ENCODE results near the gene PRSS23. TPM values are rescaled to one million over a fixed set of nuclear protein-coding genes. Genes with fewer than 3 reads are reported as not detected.
A peak's percentile ranks its signal among the peaks of the same experiment; 100 is the strongest.

PRSS23 gene
- total RNA-seq, 2 donors from 2014 or later = 0.95 to 3.4 TPM

DNA sequence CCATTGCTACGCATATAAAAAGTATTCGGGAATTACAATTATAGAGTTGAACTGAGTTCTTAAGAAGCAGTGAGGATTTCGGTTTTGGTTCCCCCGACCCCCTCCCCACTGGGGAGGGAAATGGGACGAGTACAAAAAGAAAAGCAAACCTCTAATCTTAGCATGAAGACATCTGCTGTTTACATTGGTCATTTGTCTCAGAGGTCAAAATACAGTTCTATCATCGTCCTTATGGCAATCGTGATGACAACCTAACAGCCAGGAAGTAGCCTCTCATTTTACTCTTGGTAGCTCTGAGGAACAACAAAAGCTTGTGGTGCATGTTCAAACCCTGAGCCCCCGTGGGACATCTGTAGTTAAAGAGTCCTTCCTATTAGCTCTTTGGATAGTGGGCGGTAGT is 3.2 kb upstream of the PRSS23 start:
- Mint-ChIP-seq H3K4me1 (ENCODE audit: low read depth in 2 of 2) (peaks cover 15 to 17% of the 10 kb centered on the region in 2 donors), H3K9me3 (no peaks in the 10 kb centered on the region), H3K4me3 (no peak overlapping the region), H3K27ac (no peak overlapping the region), H3K36me3 (no peaks in the 10 kb centered on the region), H3K27me3 (peaks cover 0 to 6% of the 10 kb centered on the region in 2 donors)
- ATAC-seq (no peak), DNase-seq (ENCODE audit: low spot score) (no peak)

DNA sequence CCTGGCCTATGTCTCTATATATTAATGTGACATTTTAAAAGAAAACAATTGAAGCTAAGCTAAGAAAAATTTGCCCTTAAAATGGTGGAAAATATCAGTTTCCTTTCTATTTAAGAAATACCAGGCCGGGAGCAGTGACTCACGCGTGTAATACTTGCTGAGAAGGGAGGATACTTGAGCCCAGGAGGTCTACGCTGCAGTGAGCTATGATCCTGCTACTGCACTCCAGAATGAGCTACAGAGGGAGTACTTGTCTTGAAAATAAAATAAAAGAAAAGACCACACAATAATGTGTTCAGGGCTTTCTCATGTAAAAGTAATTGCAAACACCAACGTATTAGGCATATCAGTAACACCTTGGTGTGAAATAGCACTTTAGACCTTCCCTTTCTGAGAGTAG is 1.4 kb upstream of the PRSS23 start:
- Mint-ChIP-seq H3K27ac (no peak overlapping the region), H3K9me3 (no peaks in the 10 kb centered on the region), H3K4me3 (peak overlapping the region; percentile 79), H3K4me1 (ENCODE audit: low read depth in 2 of 2) (peaks cover 32 to 33% of the 10 kb centered on the region in 2 donors), H3K36me3 (no peaks in the 10 kb centered on the region), H3K27me3 (peaks cover 0 to 2% of the 10 kb centered on the region in 2 donors)
- DNase-seq (ENCODE audit: low spot score) (no peak), ATAC-seq (no peak)

DNA sequence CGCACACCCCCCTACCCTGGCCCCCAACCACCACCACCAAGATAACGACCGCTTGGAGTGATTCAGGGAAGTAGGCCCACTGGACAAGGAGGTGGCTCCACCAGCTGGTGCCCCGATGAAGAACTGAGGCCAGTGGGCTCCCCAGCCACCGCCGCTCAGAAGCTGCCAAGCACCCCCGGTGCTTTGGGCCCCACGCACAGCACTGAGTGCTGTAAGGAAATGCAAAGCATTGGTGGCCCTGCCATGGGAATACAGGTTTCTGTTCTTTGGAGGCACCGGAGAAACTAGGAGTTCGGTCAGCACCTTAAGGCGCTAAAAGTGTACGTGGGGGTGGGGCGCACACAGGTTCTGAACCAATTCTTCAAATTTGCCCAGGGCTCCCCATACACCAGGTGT is 664 bp upstream of the PRSS23 start:
- H3K36me3 Mint-ChIP-seq = no peaks in the 10 kb centered on the region
- ATAC-seq (no peak), DNase-seq (ENCODE audit: low spot score) (no peak)
- H3K4me1 Mint-ChIP-seq (ENCODE audit: low read depth in 2 of 2) = peaks cover 35 to 37% of the 10 kb centered on the region in 2 donors
- H3K27ac Mint-ChIP-seq = no peak overlapping the region
- peaks cover 0 to 2% of the 10 kb centered on the region in 2 donors for H3K27me3 Mint-ChIP-seq
- H3K4me3 Mint-ChIP-seq = peak overlapping the region; percentile 79
- no peaks in the 10 kb centered on the region for H3K9me3 Mint-ChIP-seq

DNA sequence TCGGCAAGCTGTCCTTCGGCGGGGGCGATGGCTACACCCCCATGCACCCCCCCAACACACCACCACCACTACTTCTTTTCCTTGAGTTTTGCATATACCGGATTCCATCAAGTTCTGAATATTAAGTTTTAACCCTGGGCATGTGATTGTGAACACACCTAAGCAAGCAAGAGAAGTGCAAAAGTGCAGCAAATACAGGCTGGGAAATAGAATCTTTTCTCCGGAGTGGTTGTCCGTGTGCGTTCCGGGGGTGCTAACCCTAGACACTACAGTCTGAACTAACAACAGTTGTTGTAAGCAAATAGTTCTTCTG is 574 bp downstream of the PRSS23 start:
- H3K4me3 Mint-ChIP-seq = peak overlapping the region; percentile 89
- peak in 1 of 2 donors; percentile 2 for ATAC-seq
- H3K27ac Mint-ChIP-seq = peak overlapping the region; percentile 53 to 82
- H3K4me1 Mint-ChIP-seq (ENCODE audit: low read depth in 2 of 2) = peaks cover 46 to 47% of the 10 kb centered on the region in 2 donors
- no peak for DNase-seq (ENCODE audit: low spot score)
- no peaks in the 10 kb centered on the region for H3K9me3 Mint-ChIP-seq
- H3K27me3 Mint-ChIP-seq = peaks cover 0 to 2% of the 10 kb centered on the region in 2 donors
- no peaks in the 10 kb centered on the region for H3K36me3 Mint-ChIP-seq

DNA sequence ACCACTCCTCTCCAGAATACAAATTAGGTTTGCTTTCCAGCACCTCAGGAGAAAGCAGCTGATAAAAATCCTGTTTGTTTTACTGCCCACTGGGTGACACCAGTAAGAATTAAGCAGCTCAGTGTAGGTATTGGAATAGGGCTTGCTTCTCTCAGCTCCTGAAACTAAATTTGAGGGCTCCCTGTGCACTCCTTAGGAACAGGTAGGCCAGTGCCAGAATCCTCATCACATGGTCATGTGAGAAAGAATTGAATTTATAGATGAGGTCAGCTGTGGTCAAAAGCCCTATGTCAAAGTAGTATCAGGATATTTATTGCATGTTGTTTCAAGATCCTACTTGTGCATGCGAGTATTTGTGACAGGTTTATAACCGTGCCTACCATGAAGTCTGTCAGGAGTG is 1.0 kb downstream of the PRSS23 start:
- DNase-seq (ENCODE audit: low spot score) (no peak), ATAC-seq (no peak)
- Mint-ChIP-seq H3K4me1 (ENCODE audit: low read depth in 2 of 2) (peaks cover 50 to 51% of the 10 kb centered on the region in 2 donors), H3K27me3 (peaks cover 0 to 2% of the 10 kb centered on the region in 2 donors), H3K4me3 (peak overlapping the region; percentile 89), H3K27ac (peak overlapping the region; percentile 53 to 82), H3K9me3 (no peaks in the 10 kb centered on the region), H3K36me3 (no peaks in the 10 kb centered on the region)

DNA sequence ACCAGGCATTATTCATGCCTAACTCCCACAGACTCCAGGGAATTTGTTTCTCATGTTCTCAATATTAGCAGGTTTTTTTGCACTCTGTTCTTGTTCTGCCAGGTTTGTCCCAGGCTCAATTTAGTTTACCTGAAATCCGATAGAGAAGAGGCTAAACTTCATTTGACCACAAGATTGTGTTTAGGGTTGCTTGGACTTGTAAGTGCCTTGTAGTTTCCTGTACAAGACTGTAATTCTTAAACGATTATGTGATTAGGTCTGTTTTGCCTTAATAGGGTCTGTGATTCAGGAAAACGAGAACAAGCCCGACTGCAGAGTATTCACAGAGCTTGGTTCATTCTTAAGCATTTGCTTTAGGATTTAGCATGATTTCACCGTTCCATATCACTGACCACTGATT is 1.8 kb downstream of the PRSS23 start:
- H3K4me3 Mint-ChIP-seq = peak overlapping the region; percentile 89
- peaks cover 58 to 59% of the 10 kb centered on the region in 2 donors for H3K4me1 Mint-ChIP-seq (ENCODE audit: low read depth in 2 of 2)

DNA sequence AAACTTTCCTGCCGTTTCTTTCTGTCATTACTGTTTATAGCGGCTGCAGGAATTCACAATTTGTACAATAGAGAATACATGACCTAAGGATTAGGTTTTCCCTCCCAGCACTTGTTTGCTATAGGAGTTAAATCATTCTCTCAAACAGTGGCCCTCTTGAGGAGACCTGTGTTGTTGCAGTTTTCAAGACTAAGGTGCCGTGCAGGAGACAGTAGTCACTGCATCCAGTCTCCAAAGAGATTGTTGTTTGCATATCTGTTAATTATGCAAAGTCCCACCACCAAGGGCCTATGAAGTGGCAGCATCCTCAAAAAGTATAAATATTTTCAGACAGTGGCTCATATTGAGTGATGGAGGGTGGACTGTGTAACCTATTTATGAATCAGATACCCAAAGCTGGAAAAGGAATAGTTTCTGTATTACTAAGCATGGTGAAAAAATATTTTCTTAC is 2.3 kb downstream of the PRSS23 start:
- Mint-ChIP-seq H3K9me3 (no peaks in the 10 kb centered on the region), H3K27ac (peak overlapping the region; percentile 61 to 82), H3K27me3 (peaks cover 0 to 2% of the 10 kb centered on the region in 2 donors), H3K36me3 (no peaks in the 10 kb centered on the region), H3K4me1 (ENCODE audit: low read depth in 2 of 2) (peaks cover 63 to 64% of the 10 kb centered on the region in 2 donors), H3K4me3 (peak overlapping the region; percentile 89)
- ATAC-seq (no peak), DNase-seq (ENCODE audit: low spot score) (peak; percentile 63)

More for the DNA sequence above, 1.8 kb downstream of the PRSS23 start:
- ATAC-seq (no peak), DNase-seq (ENCODE audit: low spot score) (no peak)
- Mint-ChIP-seq H3K9me3 (no peaks in the 10 kb centered on the region), H3K27me3 (peaks cover 0 to 2% of the 10 kb centered on the region in 2 donors), H3K36me3 (no peaks in the 10 kb centered on the region), H3K27ac (peak overlapping the region; percentile 61 to 82)

DNA sequence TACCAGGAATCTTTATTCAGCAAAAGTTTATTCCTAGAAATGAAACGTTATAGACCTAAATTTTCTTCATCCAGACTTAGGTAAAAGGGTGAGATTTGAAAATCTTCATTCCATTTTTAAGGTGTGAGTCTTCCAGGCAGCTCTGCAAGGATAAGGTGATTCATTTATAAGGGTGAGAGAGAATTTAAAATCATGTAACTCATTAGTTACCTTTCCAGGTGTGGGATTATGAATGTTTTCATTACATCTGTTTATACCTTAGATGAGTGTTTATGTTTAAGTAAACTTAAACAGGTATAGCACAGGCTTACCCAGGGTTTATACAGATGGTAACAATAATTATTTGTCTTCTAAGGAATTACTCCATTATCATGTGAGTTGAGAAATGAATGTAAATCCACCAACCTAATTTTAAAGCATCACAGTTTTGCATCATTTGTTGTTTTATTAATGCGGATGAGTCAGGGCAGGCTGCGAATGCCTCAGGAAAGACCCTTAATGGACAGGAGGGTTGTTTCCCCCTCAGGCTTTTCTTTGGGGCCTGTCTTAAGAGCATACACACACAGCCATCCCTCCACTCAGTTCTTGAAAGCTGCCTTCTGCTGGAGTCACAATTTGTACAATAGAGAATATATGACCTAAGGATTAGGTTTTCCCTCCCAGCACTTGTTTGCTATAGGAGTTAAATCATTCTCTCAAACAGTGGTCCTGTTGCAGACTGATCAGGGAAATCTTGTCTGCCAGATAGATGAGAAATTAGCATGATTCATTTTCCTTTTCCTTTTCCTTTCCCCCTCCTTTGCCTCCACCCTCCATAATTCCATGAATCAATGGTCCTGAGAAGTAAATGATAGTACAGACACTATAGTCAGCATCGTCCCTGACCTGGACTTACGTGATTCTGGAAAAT is 3.0 kb downstream of the PRSS23 start:
- no peak overlapping the region for H3K4me3 Mint-ChIP-seq
- H3K27me3 Mint-ChIP-seq = peaks cover 0 to 2% of the 10 kb centered on the region in 2 donors
- ATAC-seq (no peak), DNase-seq (ENCODE audit: low spot score) (no peak)
- H3K27ac Mint-ChIP-seq = peak overlapping the region; percentile 61 to 82
- no peaks in the 10 kb centered on the region for H3K36me3 Mint-ChIP-seq
- no peaks in the 10 kb centered on the region for H3K9me3 Mint-ChIP-seq
- peaks cover 64 to 69% of the 10 kb centered on the region in 2 donors for H3K4me1 Mint-ChIP-seq (ENCODE audit: low read depth in 2 of 2)

DNA sequence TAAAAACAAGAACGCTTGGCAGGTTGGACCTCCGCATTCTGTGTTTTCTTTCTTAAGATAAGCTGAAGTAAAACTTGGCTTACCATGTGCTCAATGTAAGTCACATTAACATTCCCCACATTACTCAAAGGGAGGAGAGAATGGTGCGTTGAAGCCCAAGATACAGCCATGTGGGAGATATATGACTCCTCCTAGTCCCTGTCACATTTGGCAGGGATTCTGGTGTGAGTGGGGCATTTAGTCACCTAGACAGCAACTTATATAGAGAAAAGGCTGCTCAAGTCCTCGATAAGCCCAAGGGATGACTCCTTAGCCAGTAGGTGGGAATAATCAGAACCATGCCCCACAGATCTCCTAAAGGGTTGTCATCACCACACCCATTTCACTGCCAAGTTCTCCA is 4.6 kb downstream of the PRSS23 start:
- peaks cover 0 to 2% of the 10 kb centered on the region in 2 donors for H3K27me3 Mint-ChIP-seq
- ATAC-seq = no peak
- H3K27ac Mint-ChIP-seq = peak overlapping the region; percentile 61 to 82
- DNase-seq (ENCODE audit: low spot score) = no peak
- H3K4me1 Mint-ChIP-seq (ENCODE audit: low read depth in 2 of 2) = peaks cover 66 to 78% of the 10 kb centered on the region in 2 donors
- H3K36me3 Mint-ChIP-seq = no peaks in the 10 kb centered on the region
- peak overlapping the region; percentile 13 for H3K4me3 Mint-ChIP-seq
- no peaks in the 10 kb centered on the region for H3K9me3 Mint-ChIP-seq

DNA sequence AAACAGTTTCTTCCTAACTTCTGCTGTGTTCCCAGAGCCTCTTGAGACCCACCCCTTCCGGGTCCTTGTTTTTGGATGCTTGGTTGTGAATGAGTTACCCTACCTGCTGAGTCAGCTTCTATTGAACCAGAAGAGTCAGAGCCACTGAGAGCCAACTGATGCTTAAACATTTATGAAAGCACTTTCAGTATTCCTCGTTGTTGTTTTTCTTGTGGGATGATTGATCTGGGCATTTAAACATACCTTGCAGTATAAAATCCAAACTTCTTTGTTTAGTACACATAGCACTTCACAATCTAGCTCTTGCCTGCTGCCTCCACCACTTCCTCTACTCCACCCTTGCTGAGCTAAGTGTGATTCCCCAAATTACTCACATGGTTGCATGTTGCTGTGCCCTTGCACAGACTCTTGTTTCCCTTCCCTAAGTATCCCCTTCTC is 5.5 kb downstream of the PRSS23 start:
- Mint-ChIP-seq H3K4me3 (peak overlapping the region; percentile 67), H3K4me1 (ENCODE audit: low read depth in 2 of 2) (peaks cover 68 to 76% of the 10 kb centered on the region in 2 donors), H3K9me3 (no peaks in the 10 kb centered on the region), H3K36me3 (no peaks in the 10 kb centered on the region), H3K27ac (peak overlapping the region; percentile 61 to 82), H3K27me3 (peaks cover 0 to 2% of the 10 kb centered on the region in 2 donors)
- ATAC-seq (peak; percentile 98 to 99), DNase-seq (ENCODE audit: low spot score) (peak; percentile 82)

DNA sequence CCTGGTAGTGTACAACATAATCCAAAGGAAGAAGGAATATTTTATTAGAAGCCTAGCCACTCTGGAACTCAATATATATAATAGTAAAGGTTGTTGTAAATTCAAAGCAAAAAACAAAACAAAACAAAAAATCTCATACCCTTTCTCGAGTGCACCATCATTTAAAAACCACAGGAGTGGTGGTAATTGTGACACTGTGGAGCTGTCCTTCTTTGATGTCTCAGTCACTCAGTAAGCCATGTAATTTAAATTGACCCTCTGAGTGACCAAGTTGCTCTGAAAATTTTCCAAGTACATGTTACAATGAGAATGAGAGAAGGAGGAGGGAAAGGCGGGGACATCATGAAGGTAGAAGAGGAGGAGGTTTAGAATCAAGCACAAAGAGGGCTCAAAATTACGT is 6.6 kb downstream of the PRSS23 start:
- Mint-ChIP-seq H3K9me3 (no peaks in the 10 kb centered on the region), H3K36me3 (no peaks in the 10 kb centered on the region), H3K27ac (peak overlapping the region; percentile 61 to 82), H3K4me1 (ENCODE audit: low read depth in 2 of 2) (peaks cover 59 to 66% of the 10 kb centered on the region in 2 donors), H3K4me3 (peak overlapping the region; percentile 67), H3K27me3 (no peaks in the 10 kb centered on the region)
- DNase-seq (ENCODE audit: low spot score) (no peak), ATAC-seq (no peak)

DNA sequence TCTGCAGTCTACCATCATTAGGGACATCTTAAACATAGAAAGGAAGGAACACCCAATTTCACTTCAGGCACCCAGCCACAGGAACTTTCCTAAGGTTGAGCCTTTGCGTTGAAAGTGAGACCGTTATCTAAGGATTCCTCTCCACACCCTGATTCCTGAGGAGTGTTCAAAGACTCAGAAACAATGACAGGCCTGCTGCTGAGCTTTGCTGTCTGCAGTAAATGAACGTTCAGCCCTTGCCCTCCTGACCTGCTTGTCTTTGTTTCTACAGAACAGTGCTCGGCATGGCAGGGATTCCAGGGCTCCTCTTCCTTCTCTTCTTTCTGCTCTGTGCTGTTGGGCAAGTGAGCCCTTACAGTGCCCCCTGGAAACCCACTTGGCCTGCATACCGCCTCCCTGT is 7.0 kb downstream of the PRSS23 start:
- Mint-ChIP-seq H3K9me3 (no peaks in the 10 kb centered on the region), H3K4me3 (peak overlapping the region; percentile 67), H3K36me3 (no peaks in the 10 kb centered on the region), H3K27ac (peak overlapping the region; percentile 61 to 82), H3K4me1 (ENCODE audit: low read depth in 2 of 2) (peaks cover 55 to 61% of the 10 kb centered on the region in 2 donors), H3K27me3 (no peaks in the 10 kb centered on the region)
- ATAC-seq (no peak), DNase-seq (ENCODE audit: low spot score) (no peak)

DNA sequence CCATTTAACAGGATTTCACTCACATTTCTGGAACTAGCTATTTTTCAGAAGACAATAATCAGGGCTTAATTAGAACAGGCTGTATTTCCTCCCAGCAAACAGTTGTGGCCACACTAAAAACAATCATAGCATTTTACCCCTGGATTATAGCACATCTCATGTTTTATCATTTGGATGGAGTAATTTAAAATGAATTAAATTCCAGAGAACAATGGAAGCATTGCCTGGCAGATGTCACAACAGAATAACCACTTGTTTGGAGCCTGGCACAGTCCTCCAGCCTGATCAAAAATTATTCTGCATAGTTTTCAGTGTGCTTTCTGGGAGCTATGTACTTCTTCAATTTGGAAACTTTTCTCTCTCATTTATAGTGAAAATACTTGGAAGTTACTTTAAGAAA is 9.2 kb downstream of the PRSS23 start:
- Mint-ChIP-seq H3K27me3 (no peaks in the 10 kb centered on the region), H3K9me3 (no peaks in the 10 kb centered on the region), H3K4me3 (no peak overlapping the region), H3K36me3 (no peaks in the 10 kb centered on the region), H3K4me1 (ENCODE audit: low read depth in 2 of 2) (peaks cover 51 to 52% of the 10 kb centered on the region in 2 donors), H3K27ac (peak overlapping the region; percentile 15 to 19)
- DNase-seq (ENCODE audit: low spot score) (no peak), ATAC-seq (no peak)

DNA sequence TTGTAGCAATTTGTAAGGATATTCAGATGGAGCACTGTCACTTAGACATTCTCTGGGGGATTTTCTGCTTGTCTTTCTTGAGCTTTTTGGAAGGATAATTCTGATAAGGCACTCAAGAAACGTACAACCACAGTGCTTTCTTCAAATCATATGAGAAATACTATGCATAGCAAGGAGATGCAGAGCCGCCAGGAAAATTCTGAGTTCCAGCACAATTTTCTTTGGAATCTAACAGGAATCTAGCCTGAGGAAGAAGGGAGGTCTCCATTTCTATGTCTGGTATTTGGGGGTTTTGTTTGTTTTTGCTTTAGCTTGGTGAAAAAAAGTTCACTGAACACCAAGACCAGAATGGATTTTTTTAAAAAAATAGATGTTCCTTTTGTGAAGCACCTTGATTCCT is 9.9 kb downstream of the PRSS23 start:
- no peak for ATAC-seq
- peaks cover 45 to 49% of the 10 kb centered on the region in 2 donors for H3K4me1 Mint-ChIP-seq (ENCODE audit: low read depth in 2 of 2)
- H3K27me3 Mint-ChIP-seq = no peaks in the 10 kb centered on the region

More for the DNA sequence above, 9.9 kb downstream of the PRSS23 start:
- H3K9me3 Mint-ChIP-seq = no peaks in the 10 kb centered on the region
- no peak for DNase-seq (ENCODE audit: low spot score)
- no peak overlapping the region for H3K4me3 Mint-ChIP-seq
- no peaks in the 10 kb centered on the region for H3K36me3 Mint-ChIP-seq
- no peak overlapping the region for H3K27ac Mint-ChIP-seq
